HL-60 (cell line): Measurements from ENCODE around the gene ELAVL4.

Source experiments
- CTCF ChIP-seq: IDR thresholded peaks from one replicate; pipeline ENCODE4 v1.5.1; 2011; ENCODE audit warnings: low read length, control low read depth, inconsistent platforms; ENCODE audit not compliant: insufficient read depth
- GABPA ChIP-seq: IDR thresholded peaks from 2 replicates; pipeline ENCODE4 v1.6.1; 2012; ENCODE audit warnings: low read depth
- POLR2AphosphoS5 ChIP-seq: IDR thresholded peaks from 2 replicates; pipeline ENCODE4 v1.6.1; 2012; ENCODE audit warnings: low read depth

- TF ChIP-seq CTCF (no peak), POLR2AphosphoS5 (no peak), GABPA (no peak)
These were observed 63.6 kb downstream of the ELAVL4 start for GRCh38 chr1:50172299-50172698.
